Activated T-helper 1 cell treated with anti-CD3 and anti-CD28 coated beads, Interleukin-2, amount 50 U/mL, for 16 hours (primary cell): Measurements from ENCODE around the gene COMMD10.

Experiments used
- DNase-seq, 2 donors: peaks; one replicate each; pipeline ENCODE4 v3.0.0-alpha.2; 2020; ENCODE audit warnings: low read depth in 1 of 2, low spot score in 1 of 2

COMMD10 gene

GRCh38 chr5:116289276-116289675, 204.5 kb downstream of the COMMD10 start:
- no peak for DNase-seq

- DNase-seq: no peak
These were observed 206.4 kb downstream of the COMMD10 start for GRCh38 chr5:116291271-116291670.

DNA sequence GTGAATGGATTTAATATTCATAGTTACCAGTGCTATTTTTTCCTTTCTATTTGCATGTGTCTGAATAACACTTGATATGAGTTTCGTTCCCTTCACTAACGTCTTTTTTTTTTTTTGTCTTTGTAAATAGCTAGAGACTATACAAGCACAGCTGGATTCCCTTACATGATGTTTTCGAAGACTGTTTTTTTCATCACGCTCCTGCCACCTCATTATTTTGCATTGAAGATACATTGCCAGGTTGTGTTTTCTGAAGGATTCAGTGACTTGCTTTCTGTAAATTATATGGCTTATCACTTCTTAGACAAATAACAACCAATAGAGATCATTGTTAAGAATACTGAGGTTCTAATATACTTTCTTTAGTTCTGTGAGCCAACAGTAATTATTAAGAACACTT, 207.5 kb downstream of the COMMD10 start:
- DNase-seq: no peak

DNA sequence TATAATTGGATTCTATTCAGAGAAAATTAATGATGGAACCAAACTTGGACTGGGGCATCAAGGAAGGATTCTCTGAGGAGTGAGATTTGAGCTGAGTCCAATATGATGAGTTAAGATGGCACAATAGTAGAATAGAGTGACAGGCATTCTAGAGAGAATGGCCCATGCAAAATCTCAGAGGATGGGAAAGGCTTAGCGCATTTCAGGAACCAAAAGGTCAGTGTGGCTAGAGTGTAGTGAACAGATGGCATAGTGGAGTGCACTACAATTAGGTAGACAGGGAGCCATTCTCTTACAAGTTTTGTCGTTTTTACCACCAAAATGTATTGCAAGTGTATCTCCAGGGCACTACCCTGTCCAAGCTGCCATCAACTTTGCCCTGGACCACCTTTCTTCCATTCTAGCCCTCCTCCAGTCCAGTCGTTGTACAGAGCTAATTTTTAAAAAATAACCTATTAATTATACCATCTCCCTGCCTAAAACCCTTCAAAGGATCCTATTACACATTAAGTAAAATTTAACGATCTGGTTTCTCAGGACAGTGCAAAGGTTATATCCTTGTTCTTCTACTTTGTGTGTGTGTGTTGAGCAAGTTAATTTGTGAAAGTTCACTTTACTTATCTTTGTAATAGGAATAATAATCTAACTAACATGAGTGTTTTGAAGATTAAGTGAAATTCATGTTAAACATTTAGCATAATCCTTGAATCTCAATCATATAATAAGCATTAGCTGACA, 211.7 kb downstream of the COMMD10 start:
- DNase-seq: no peak

GRCh38 chr5:116297296-116297814, 212.5 kb downstream of the COMMD10 start:
- DNase-seq: no peak

GRCh38 chr5:116299746-116300640, 215.2 kb downstream of the COMMD10 start:
- DNase-seq: no peak

DNA sequence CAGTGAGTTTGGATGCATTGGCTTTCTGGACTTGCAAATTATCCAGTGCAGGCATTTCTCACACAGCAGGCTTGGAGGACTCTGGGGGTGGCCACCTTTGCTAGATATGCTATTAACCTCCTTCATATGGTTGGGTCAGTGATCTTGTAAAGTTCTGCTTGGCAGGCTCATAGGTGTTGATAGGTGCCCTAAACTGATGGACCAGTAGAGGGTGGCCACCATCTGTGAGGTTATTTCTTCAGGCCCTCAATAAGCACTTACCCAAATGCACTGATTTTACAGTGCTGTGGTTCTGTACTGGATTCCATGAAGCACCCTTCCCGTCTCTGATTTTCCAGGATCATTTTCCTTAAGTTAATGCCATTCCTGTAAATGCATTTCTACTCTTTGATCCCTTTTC, 216.3 kb downstream of the COMMD10 start:
- no peak for DNase-seq

DNA sequence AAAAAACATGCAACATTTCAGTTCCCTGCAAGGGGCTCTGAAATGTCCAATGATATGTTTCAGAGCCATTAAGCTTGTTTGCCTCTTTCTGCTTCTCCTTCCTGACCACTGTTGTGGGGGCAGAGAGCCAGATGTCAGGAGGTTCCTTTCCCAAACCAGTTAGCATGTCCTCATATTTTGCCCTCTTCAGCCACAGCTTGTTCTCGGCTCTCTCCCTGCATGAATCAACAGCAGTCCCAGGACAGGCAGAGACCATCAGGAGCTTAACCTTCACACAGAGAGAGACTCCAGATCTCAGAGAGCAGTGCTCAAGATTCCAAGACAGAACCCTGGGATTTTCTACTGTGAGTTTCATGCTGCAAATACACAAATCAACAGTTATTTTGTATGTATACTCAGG, 218.5 kb downstream of the COMMD10 start:
- DNase-seq: no peak

DNA sequence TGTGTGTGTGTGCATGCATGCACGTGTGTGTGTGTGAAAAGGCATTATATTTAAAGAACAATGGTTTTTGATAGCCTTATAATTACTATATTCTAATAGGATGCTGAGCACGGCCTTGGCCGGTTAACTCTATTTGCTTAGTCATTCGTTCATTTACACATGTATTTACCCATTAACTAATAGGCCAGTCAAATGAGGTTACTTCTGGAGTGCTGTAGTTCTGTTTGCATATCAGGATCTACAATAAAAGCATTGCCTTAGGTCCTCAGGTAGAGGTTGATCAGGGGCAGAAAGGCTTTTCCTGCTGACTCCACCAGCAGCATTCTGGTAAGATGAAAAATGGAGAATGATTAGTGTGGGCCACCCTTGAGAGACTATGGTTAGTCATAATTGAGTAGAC, 219.0 kb downstream of the COMMD10 start:
- no peak for DNase-seq

DNA sequence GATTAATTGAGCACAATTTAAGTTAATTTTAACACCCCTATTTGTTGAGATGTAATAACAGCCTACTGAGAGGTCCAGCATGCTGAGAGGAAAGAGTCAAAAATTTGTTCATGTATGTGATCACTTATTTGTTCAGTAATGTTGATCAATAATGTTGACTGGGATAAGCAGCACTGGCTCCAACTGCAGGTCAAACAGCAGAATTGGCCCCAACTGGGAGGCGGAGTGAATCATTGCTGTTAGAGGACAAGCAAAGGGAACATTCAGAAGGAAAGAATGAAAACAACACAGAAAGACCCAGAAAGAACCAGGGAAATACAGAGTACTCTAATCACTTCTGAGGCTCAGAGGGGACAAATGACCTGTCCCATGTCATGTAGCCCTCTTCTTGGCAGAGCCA, 221.1 kb downstream of the COMMD10 start:
- DNase-seq: no peak

- no peak for DNase-seq
These were observed 222.0 kb downstream of the COMMD10 start for GRCh38 chr5:116306846-116307245.

DNA sequence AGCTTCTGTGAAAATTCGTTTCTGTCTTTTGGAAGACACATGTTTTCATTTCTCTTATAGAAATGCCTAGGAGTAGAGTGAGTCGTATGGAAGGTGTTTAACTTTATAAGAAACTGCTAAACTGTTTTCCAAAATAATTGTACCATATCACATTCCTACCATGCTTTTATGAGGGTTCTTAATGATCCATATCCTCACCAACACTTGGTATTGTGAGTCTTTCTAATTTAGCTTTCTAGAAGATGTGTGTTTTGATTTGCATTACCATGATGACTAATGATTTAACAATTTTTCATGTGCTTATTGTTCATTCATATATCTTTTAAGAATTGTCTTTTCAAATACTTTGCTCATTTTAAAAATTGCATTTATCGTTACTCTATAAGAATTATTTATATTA, 223.6 kb downstream of the COMMD10 start:
- DNase-seq: no peak

GRCh38 chr5:116313366-116313765, 228.5 kb downstream of the COMMD10 start:
- no peak for DNase-seq

- DNase-seq: no peak
These were observed 230.7 kb downstream of the COMMD10 start for GRCh38 chr5:116315531-116315930.

DNA sequence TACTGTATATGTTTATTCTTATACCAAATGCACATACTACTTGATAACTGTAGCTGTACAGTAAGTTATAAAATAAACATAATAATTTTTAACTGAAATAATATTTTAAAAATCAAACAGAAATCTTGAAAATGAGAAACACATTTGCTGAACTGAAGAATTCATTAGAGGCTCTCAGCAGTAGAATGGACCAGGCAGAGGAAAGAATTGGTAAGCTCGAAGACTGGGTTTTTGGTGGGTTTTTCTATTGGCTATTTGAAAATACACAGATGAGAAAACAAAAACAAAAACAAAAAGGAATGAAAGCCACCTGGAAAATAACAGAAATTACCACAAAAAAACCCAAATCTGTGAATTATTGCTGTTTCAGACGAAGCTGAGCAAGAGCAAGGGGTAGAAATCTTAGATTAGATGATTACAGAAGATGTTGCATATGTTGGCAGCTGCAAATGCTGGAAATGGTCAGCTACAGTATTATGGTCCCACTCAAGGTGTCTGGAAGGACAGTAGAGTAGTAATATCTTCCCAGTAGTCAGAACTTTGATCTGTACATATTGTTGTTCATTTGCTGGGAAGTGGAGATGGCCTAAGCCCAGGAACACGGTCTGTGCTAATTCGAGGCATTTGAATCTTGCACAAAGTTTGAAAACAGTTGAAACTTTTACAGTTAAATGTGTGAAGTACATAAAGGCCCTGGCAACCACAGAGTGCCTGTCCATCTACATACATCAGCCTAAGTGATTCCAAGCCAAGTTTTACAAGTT, 233.4 kb downstream of the COMMD10 start:
- DNase-seq: no peak

DNA sequence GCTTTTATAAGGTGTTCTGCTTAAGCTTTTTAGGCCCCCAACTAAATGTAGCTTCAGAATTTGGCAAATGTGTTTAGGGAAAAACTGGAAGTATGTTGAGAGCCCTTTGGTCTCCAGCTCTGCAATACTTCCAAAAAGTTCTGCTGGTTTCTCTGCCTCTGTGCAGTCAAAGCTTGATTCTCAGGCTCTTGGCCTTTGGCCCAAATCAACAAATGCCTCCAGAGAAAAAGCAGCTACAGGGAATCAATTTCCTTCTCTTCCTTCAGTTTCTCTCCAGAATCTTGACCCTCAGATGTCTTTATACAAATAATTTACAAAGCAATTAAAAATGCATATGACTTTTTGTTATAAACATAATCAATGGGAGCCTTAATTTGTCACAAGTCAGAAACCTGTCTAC, 235.7 kb downstream of the COMMD10 start:
- DNase-seq: no peak

DNA sequence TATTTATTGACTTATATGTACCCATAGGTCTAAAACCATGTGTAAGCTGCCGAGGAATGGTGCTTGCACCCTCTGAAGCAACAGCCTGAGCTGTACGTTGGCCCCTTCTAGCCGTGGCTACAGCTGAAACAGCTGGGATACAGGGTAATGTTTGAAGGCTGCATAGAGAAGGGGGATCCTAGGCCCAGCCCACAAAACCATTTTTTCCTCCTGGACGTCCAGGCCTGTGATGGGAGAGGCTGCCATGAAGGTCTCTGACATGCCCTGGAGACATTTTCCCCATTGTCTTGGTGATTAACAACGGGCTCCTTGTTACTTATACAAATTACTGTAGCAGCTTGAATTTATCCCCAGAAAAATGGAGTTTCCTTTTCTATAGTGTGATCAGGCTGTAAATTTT, 244.7 kb downstream of the COMMD10 start:
- DNase-seq: no peak

GRCh38 chr5:116340799-116341198, 256.0 kb downstream of the COMMD10 start:
- no peak for DNase-seq
